ENCODE results near the gene CLEC20A.

GRCh38 chr1:178458203-178458602 is 38.6 kb downstream of the CLEC20A start:
- TF ChIP-seq, protein P1, sequence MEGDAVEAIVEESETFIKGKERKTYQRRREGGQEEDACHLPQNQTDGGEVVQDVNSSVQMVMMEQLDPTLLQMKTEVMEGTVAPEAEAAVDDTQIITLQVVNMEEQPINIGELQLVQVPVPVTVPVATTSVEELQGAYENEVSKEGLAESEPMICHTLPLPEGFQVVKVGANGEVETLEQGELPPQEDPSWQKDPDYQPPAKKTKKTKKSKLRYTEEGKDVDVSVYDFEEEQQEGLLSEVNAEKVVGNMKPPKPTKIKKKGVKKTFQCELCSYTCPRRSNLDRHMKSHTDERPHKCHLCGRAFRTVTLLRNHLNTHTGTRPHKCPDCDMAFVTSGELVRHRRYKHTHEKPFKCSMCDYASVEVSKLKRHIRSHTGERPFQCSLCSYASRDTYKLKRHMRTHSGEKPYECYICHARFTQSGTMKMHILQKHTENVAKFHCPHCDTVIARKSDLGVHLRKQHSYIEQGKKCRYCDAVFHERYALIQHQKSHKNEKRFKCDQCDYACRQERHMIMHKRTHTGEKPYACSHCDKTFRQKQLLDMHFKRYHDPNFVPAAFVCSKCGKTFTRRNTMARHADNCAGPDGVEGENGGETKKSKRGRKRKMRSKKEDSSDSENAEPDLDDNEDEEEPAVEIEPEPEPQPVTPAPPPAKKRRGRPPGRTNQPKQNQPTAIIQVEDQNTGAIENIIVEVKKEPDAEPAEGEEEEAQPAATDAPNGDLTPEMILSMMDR (conservative IDR thresholded peaks at IDR 0.05; ENCODE audit: low read depth, low read length) = no peak
- TF ChIP-seq EZH2 (IDR thresholded peaks at IDR 0.05; ENCODE audit: low read length, unreplicated experiment) = no peak

All from PC-3 (cell line).